ENCODE data around the gene MC3R.

Gene MC3R

GRCh38 chr20:56249956-56250355, 1.4 kb downstream of the MC3R start:
- DNase-seq (ENCODE audit: low read depth), result no peak

- DNase-seq (ENCODE audit: low read depth), result no peak
Observed at GRCh38 chr20:56257604-56258003, 9.1 kb downstream of the MC3R start.

GRCh38 chr20:56259948-56260347, 11.4 kb downstream of the MC3R start:
- DNase-seq (ENCODE audit: low read depth), result no peak

- no peak for DNase-seq (ENCODE audit: low read depth)
Observed at GRCh38 chr20:56268536-56268935, 20.0 kb downstream of the MC3R start.

GRCh38 chr20:56271974-56272373, 23.4 kb downstream of the MC3R start:
- no peak for DNase-seq (ENCODE audit: low read depth)

- DNase-seq (ENCODE audit: low read depth), result no peak
Observed at GRCh38 chr20:56273491-56273890, 25.0 kb downstream of the MC3R start.

GRCh38 chr20:56274156-56274555, 25.6 kb downstream of the MC3R start:
- no peak for DNase-seq (ENCODE audit: low read depth)

- DNase-seq (ENCODE audit: low read depth), result no peak
Observed at GRCh38 chr20:56278196-56278595, 29.7 kb downstream of the MC3R start.

GRCh38 chr20:56285496-56285895, 37.0 kb downstream of the MC3R start:
- no peak for DNase-seq (ENCODE audit: low read depth)

GRCh38 chr20:56289652-56290051, 41.1 kb downstream of the MC3R start:
- no peak for DNase-seq (ENCODE audit: low read depth)

- no peak for DNase-seq (ENCODE audit: low read depth)
Observed at GRCh38 chr20:56299362-56299761, 50.8 kb downstream of the MC3R start.

Measured in stimulated activated CD4-positive, alpha-beta T cell treated with anti-CD3 and anti-CD28 coated beads, Interleukin-2, amount 100 ng/mL, for 4 hours (primary cell).